HG03175 (cell line): ENCODE measurements around the gene KCNJ2.

Source experiments
- ATAC-seq: cut with Tn5 transposase; IDR thresholded peaks from one replicate; pipeline ENCODE4 v1.9.1; 2021; ENCODE audit warnings: mild to moderate bottlenecking, moderate library complexity; ENCODE audit not compliant: unreplicated experiment

Gene KCNJ2

GRCh38 chr17:70168977-70169708 lies at the start of gene KCNJ2:
Gene KCNJ2 (plus strand): TSS chr17:70169532. CDS start chr17:70175040, 5,508 bp downstream.
- peak; percentile 92 for ATAC-seq

GRCh38 chr17:70119545-70119944 lies 49.8 kb upstream of the KCNJ2 start:
- no peak for ATAC-seq

GRCh38 chr17:70119983-70120382 lies 49.3 kb upstream of the KCNJ2 start:
- no peak for ATAC-seq

GRCh38 chr17:70120425-70120824 lies 48.9 kb upstream of the KCNJ2 start:
- ATAC-seq = no peak

GRCh38 chr17:70121126-70121525 lies 48.2 kb upstream of the KCNJ2 start:
- ATAC-seq = no peak

- ATAC-seq = no peak
Observed at GRCh38 chr17:70123193-70123592, 46.1 kb upstream of the KCNJ2 start.

GRCh38 chr17:70124723-70125122 lies 44.6 kb upstream of the KCNJ2 start:
- no peak for ATAC-seq

GRCh38 chr17:70127221-70127873 lies 42.0 kb upstream of the KCNJ2 start:
- no peak for ATAC-seq

- no peak for ATAC-seq
Observed at GRCh38 chr17:70128727-70129238, 40.5 kb upstream of the KCNJ2 start.

GRCh38 chr17:70130289-70130688 lies 39.0 kb upstream of the KCNJ2 start:
- ATAC-seq = no peak

GRCh38 chr17:70132505-70132904 lies 36.8 kb upstream of the KCNJ2 start:
- ATAC-seq = no peak

GRCh38 chr17:70134042-70134441 lies 35.3 kb upstream of the KCNJ2 start:
- no peak for ATAC-seq

- ATAC-seq = no peak
Observed at GRCh38 chr17:70134777-70135176, 34.6 kb upstream of the KCNJ2 start.

- ATAC-seq = no peak
Observed at GRCh38 chr17:70136131-70136530, 33.2 kb upstream of the KCNJ2 start.

GRCh38 chr17:70137451-70138230 lies 31.7 kb upstream of the KCNJ2 start:
- ATAC-seq = peak; percentile 99

GRCh38 chr17:70138291-70138865 lies 31.0 kb upstream of the KCNJ2 start:
- no peak for ATAC-seq

GRCh38 chr17:70139449-70139993 lies 29.8 kb upstream of the KCNJ2 start:
- ATAC-seq = no peak

GRCh38 chr17:70144260-70144846 lies 25.0 kb upstream of the KCNJ2 start:
- ATAC-seq = no peak

- ATAC-seq = no peak
Observed at GRCh38 chr17:70153210-70153609, 16.1 kb upstream of the KCNJ2 start.

GRCh38 chr17:70157151-70157550 lies 12.2 kb upstream of the KCNJ2 start:
- ATAC-seq = no peak
